OCI-LY7 (cell line): ENCODE measurements around the gene ATP8B1. TPM values are rescaled to one million over a fixed set of nuclear protein-coding genes. Genes with fewer than 3 reads are reported as not detected.
A peak's percentile ranks its signal among the peaks of the same experiment; 100 is the strongest.

ENCODE experiments used
- BruUV-seq: library from RNA; stranded (reverse); fragments of 400-500 nt; replicated peaks from 2 replicates; lab custom pipeline; 2021; lab: Mats Ljungman, UMichigan
- CTCF ChIA-PET: fragments of 300-600 bp; sonication (Branson Sonifier 250); formaldehyde crosslinking; loops from one replicate; lab custom pipeline; 2022; ENCODE audit warnings: antibody characterized with exemption; ENCODE audit not compliant: unreplicated experiment; lab: Charles Lee
- POLR2A ChIA-PET: fragments of 300-600 bp; sonication (Branson Sonifier 250); formaldehyde crosslinking; loops from one replicate; lab custom pipeline; 2022; ENCODE audit warnings: antibody characterized with exemption; lab: Charles Lee
- DNase-seq: peaks from one replicate; pipeline ENCODE4 v3.0.0-alpha.2; 2015; ENCODE audit warnings: low spot score
- H2AFZ ChIP-seq: fragments of 200-600 bp; sonication (generic), shearing (Covaris generic); 2 replicates; pipeline ENCODE4 v1.6.1; 2014; ENCODE audit warnings: mild to moderate bottlenecking, antibody characterized with exemption, low read length, moderate library complexity
- H3K27ac ChIP-seq: fragments of 200-600 bp; sonication (generic); 2 replicates; pipeline ENCODE4 v1.5.1; 2014; ENCODE audit warnings: mixed run types, low read depth, mild to moderate bottlenecking, moderate library complexity, low read length, inconsistent platforms; ENCODE audit not compliant: poor library complexity, severe bottlenecking
- H3K36me3 ChIP-seq: fragments of 200-600 bp; sonication (generic); 2 replicates; pipeline ENCODE4 v1.6.1; 2014; ENCODE audit warnings: mild to moderate bottlenecking, antibody characterized with exemption, low read length, moderate library complexity, mixed read lengths; ENCODE audit not compliant: insufficient read depth
- H3K4me1 ChIP-seq: fragments of 200-600 bp; sonication (generic); 2 replicates; pipeline ENCODE4 v1.5.1; 2014; ENCODE audit warnings: mild to moderate bottlenecking, low read length; ENCODE audit not compliant: insufficient read depth, poor library complexity, severe bottlenecking
- H3K4me2 ChIP-seq: fragments of 200-600 bp; sonication (generic); 2 replicates; pipeline ENCODE4 v1.6.1; 2014; ENCODE audit warnings: mild to moderate bottlenecking, low read length
- H3K4me3 ChIP-seq: fragments of 200-600 bp; sonication (generic); 2 replicates; pipeline ENCODE4 v1.5.1; 2014; ENCODE audit warnings: mild to moderate bottlenecking, low read depth, low read length; ENCODE audit not compliant: poor library complexity, severe bottlenecking
- H3K79me2 ChIP-seq: fragments of 200-600 bp; sonication (generic); 2 replicates; pipeline ENCODE4 v1.6.1; 2016; ENCODE audit warnings: low read depth, mild to moderate bottlenecking, low read length, moderate library complexity, mixed read lengths; ENCODE audit not compliant: insufficient read depth
- H3K9me2 ChIP-seq: fragments of 200-600 bp; sonication (generic); 2 replicates; pipeline ENCODE4 v1.6.1; 2016; ENCODE audit warnings: mild to moderate bottlenecking, low read length, mixed read lengths; ENCODE audit not compliant: insufficient read depth
- H3K9me3 ChIP-seq: fragments of 200-600 bp; sonication (generic); 2 replicates; pipeline ENCODE4 v1.6.1; 2014; ENCODE audit warnings: mild to moderate bottlenecking, mixed run types, low read length, mixed read lengths
- H4K20me1 ChIP-seq: fragments of 200-600 bp; sonication (generic); 2 replicates; pipeline ENCODE4 v1.6.1; 2014; ENCODE audit warnings: mild to moderate bottlenecking, antibody characterized with exemption, low read length, moderate library complexity, mixed read lengths; ENCODE audit not compliant: insufficient read depth
- CTCF ChIP-seq: fragments of 200-600 bp; sonication (generic); conservative IDR thresholded peaks from 2 replicates; pipeline ENCODE4 v1.5.1; 2014; ENCODE audit warnings: mild to moderate bottlenecking, antibody characterized with exemption, low read length, moderate library complexity, mixed read lengths
- EZH2phosphoT487 ChIP-seq: fragments of 200-600 bp; sonication (generic); IDR thresholded peaks from 2 replicates; pipeline ENCODE4 v1.6.1; 2018; ENCODE audit warnings: low read depth, borderline replicate concordance, mild to moderate bottlenecking, mixed run types, antibody characterized with exemption, low read length, moderate library complexity, mixed read lengths
- intact Hi-C: fragments of 100-400 bp; cut with micrococcal nuclease; formaldehyde crosslinking; loops from one replicate; pipeline ENCODE4 v1.10.0; 2022; ENCODE audit not compliant: unreplicated experiment
- total RNA-seq, 2 experiments: library from RNA; depleted of rRNA in 1 of 2; stranded (reverse); fragments of >200 nt in 1 of 2; shearing (Covaris generic) in 1 of 2; gene quantifications; 2 replicates each; pipeline ENCODE4 v1.2.3, GENCODE V29; 2014 to 2022

Gene ATP8B1
- total RNA-seq, 2 experiments from 2014 or later = not detected

DNA sequence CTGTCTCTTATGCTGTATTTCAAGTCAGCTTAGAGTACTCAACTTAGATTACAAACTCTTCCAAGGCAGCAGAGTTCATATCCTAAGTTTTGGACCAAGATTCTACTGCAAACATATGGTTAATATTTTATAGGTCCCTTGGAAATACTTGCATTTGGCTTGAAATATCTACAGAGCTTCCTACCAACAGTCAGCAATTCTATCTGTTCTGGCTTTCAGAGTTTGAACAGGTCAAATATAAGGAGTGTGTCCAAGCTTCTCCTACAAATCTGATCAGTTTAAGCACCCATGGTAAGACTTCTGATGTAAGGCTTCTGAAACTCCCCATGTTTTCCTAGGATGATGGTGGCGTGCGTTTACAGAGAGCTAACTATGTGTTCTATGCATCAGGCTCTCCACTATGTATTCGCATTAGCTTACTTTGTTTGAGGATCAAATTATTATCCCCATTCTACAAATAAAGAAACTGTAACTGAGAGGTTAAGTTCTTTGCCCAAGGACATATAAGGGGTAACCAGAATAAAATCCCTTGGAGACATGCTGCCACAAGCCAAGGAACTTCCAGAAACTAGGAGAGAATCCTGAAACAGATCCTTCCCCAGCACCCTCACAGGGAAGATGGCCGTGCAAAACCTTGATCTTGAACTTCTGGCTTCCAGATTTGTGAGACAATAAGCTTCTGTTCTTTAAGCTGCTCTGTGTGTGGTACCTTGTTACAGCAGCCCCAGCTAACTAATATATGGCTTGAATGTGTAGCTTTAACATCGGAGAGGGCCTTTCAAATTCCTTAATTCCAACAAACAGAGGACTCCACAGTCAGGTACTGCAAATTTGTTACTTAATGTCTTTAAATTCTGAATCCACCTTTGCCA is 55.1 kb downstream of the ATP8B1 start:
- BruUV-seq = no TSS peak
- H3K4me3 ChIP-seq = no peak overlapping the region
- H3K9me3 ChIP-seq = no peaks in the 10 kb centered on the region
- no peaks in the 10 kb centered on the region for H3K36me3 ChIP-seq
- CTCF ChIA-PET = interaction anchor here (0.6 kb wide), 1 partner anchor 17 kb away, joined by 3 read pairs; no protein-coding TSS in a partner anchor
- H3K4me2 ChIP-seq = peak overlapping the region; percentile 54
- H3K79me2 ChIP-seq = no peaks in the 10 kb centered on the region; the same call in 1 of the 2 replicates
- no peaks in the 10 kb centered on the region for H4K20me1 ChIP-seq
- no peaks in the 10 kb centered on the region for H3K9me2 ChIP-seq
- intact Hi-C loops = no loop called here
- peak overlapping the region; percentile 19; the same call in 1 of the 2 replicates for H2AFZ ChIP-seq
- DNase-seq = peak; percentile 2
- no peak overlapping the region for H3K27ac ChIP-seq
- POLR2A ChIA-PET = interaction anchor here (0.7 kb wide), 1 partner anchor 733 kb away, joined by 3 read pairs; no protein-coding TSS in a partner anchor
- peaks cover 20% of the 10 kb centered on the region for H3K4me1 ChIP-seq
- TF ChIP-seq CTCF (no peak), EZH2phosphoT487 (no peak)

DNA sequence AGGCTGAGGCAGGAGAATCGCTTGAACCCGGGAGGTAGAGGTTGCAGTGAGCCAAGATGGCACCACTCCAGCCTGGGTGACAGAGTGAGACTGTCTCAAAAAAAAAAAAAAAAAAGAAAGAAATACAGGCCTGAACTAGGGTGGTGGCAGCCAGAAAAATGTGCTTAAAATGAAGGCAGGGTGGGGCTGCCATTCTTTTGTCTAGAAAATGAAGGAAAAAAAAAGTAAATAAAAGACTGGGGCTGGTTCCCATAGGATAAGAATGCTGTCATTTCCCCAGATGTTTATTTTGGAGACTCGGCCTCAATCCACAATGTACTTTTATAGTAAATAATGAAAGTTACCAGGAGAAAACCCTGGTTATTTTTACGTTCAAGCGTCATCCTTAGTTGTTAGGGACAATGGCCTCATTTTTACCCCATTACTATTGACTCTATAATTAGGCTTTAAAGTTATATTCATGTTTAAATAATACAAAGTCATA is 58.9 kb downstream of the ATP8B1 start:
- peaks cover 19% of the 10 kb centered on the region for H3K4me1 ChIP-seq
- no peak overlapping the region for H3K4me2 ChIP-seq
- no peak for TF ChIP-seq CTCF
- no peak for TF ChIP-seq EZH2phosphoT487
- H3K9me3 ChIP-seq = no peaks in the 10 kb centered on the region
- intact Hi-C loops = no loop called here
- no peaks in the 10 kb centered on the region for H4K20me1 ChIP-seq
- no peak for DNase-seq
- BruUV-seq = no TSS peak
- H2AFZ ChIP-seq = no peak overlapping the region
- no peaks in the 10 kb centered on the region for H3K9me2 ChIP-seq
- POLR2A ChIA-PET = no interaction called here
- H3K27ac ChIP-seq = no peak overlapping the region
- H3K36me3 ChIP-seq = no peaks in the 10 kb centered on the region
- no peak overlapping the region for H3K4me3 ChIP-seq
- no peaks in the 10 kb centered on the region for H3K79me2 ChIP-seq
- CTCF ChIA-PET = no interaction called here
